Amniotic stem cell (primary cell): ENCODE data around the gene CSAG3.
"Not testable (repeated sequence)": the region's sequence is repeated elsewhere in the genome, so short reads cannot be mapped to it uniquely, and the experiment has no call there.

Experiments used
- DNase-seq: peaks from one replicate; lab custom pipeline; 2025; lab: John Stamatoyannopoulos, UW

Gene CSAG3

DNA sequence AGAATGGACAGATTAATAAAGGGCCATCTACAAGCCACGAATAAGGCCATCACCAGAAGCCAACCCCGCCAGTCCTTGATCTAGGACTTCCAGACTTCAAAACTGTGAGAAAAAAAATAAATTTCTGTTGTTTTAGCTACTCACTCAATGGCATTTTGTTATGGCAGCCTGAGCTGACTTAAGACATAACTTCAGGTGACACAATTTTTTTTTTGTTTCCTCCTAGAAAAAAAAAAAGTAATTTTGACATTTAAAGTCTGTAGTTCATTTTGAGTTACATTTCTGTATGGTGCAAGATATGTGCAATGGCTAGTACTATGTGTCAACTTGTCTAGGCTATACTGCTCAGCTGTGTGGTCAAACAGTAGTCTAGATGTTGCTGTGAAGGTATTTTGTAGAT is at the start of gene CSAG3:
Gene CSAG3, plus strand, starts transcription at position 301 of the 400 bp plus-strand sequence.
- not testable (repeated sequence) for DNase-seq

DNA sequence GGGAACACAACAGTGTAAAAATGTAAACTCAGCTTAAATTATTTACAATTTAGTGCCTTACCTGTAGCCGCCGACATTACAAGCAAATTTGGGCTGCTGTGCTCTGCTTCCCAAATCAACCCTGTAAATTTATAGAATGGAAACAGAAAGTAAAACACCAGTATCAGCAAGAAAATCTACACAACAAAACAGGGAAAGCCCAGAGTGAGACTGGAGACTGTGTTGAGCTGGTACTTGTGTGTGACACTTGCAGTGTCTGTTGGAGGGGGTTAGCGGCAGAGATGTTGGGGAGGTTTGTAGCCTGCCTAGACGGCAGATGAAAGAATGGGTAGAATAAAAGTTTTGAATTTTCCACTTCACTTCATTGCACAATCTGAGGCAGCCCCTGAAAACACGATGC is 45.8 kb upstream of the CSAG3 start:
- DNase-seq, result not testable (repeated sequence)

DNA sequence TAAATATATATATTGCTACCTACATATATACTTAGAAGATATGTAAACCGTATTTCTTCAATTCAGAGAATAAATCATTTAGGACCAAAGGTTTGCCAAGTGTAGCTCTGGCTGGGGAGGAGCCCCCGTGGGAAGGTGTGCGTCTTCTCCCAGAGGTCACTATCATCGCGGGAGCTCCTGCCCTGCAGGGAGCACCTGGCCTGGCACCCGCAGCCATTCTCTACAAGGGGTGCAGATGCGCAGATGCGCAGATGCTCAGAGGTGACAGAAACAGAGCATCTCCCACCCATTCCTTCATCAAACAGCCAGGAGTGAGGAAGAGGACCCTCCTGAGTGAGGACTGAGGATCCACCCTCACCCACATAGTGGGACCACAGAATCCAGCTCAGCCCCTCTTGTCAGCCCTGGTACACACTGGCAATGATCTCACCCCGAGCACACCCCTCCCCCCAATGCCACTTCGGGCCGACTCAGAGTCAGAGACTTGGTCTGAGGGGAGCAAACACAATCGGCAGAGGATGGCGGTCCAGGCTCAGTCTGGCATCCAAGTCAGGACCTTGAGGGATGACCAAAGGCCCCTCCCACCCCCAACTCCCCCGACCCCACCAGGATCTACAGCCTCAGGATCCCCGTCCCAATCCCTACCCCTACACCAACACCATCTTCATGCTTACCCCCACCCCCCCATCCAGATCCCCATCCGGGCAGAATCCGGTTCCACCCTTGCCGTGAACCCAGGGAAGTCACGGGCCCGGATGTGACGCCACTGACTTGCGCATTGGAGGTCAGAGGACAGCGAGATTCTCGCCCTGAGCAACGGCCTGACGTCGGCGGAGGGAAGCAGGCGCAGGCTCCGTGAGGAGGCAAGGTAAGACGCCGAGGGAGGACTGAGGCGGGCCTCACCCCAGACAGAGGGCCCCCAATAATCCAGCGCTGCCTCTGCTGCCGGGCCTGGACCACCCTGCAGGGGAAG is 44.9 kb upstream of the CSAG3 start, which contains the start of gene MAGEA2B:
Gene MAGEA2B, plus strand, starts transcription at position 814 of the 973 bp plus-strand sequence. CDS start 2,479 bp downstream, outside the sequence.
- DNase-seq, result not testable (repeated sequence)

DNA sequence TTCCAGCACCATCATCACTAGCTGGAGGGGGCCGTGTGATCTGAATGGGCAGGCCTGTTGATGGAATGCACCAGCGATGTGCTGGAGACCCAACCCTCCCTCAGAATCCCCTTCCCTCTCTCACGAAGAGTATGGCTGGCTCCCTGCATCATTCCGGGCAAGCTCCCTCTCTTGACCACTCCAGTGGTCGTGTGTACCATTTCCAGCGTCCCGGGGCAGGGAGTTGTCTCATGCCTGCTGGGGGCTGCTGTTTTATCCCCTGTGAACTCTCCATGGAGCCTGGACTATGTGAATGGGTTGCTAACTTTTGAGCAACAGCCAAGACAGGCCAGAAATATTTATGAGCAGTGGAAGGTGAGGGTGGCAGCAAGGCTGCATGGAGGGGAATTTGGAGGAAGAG is 33.6 kb upstream of the CSAG3 start:
- no peak for DNase-seq

DNA sequence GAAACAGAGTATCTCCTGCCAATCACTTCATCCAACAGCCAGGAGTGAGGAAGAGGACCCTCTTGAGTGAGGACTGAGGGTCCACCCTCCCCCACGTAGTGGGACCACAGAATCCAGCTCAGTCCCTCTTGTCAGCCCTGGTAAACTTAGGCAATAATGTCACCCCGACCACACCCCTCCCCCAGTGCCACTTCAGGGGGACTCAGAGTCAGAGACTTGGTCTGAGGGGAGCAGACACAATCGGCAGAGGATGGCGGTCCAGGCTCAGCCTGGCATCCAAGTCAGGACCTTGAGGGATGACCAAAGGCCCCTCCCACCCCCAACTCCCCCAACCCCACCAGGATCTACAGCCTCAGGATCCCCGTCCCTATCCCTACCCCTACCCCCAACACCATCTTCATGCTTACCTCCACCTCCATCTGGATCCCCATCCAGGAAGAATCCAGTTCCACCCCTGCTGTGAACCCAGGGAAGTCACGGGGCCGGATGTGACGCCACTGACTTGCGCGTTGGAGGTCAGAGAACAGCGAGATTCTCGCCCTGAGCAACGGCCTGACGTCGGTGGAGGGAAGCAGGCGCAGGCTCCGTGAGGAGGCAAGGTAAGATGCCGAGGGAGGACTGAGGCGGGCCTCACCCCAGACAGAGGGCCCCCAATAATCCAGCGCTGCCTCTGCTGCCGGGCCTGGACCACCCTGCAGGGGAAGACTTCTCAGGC is 25.6 kb upstream of the CSAG3 start, which contains the start of the genes CSAG1 and MAGEA12:
Gene CSAG1, minus strand, starts transcription at position 461 of the 715 bp plus-strand sequence. CDS start 1,261 bp downstream, outside the sequence.
Gene MAGEA12, plus strand, starts transcription at position 497 of the 715 bp plus-strand sequence. CDS start 2,405 bp downstream, outside the sequence.
- no peak for DNase-seq

DNA sequence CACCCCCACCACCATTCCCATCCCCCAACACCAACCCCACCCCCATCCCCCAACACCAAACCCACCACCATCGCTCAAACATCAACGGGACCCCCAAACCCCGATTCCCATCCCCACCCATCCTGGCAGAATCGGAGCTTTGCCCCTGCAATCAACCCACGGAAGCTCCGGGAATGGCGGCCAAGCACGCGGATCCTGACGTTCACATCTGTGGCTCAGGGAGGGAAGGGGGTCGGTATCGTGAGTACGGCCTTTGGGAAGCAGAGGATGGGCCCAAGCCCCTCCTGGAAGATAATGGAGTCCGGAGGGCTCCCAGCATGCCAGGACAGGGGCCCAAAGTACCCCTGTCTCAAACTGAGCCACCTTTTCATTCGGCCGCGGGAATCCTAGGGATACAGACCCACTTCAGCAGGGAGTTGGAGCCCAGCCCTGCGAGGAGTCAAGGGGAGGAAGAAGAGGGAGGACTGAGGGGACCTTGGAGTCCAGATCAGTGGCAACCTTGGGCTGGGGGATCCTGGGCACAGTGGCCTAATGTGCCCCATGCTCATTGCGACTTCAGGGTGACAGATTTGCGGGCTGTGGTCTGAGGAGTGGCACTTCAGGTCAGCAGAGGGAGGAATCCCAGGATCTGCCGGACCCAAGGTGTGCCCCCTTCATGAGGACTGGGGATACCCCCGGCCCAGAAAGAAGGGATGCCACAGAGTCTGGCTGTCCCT is 24.7 kb upstream of the CSAG3 start:
- DNase-seq, result not testable (repeated sequence)

DNA sequence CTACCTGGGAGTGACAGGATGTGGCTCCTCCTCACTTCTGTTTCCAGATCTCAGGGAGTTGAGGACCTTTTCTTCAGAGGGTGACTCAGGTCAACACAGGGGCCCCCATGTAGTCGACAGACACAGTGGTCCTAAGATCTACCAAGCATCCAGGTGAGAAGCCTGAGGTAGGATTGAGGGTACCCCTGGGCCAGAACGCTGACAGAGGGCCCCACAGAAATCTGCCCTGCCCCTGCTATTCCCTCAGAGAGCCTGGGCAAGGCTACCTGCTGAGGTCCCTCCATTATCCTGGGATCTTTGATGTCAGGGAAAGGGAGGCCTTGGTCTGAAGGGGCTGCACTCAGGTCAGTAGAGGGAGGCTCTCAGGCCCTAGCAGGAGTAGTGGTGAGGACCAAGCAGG is 23.9 kb upstream of the CSAG3 start:
- no peak for DNase-seq

DNA sequence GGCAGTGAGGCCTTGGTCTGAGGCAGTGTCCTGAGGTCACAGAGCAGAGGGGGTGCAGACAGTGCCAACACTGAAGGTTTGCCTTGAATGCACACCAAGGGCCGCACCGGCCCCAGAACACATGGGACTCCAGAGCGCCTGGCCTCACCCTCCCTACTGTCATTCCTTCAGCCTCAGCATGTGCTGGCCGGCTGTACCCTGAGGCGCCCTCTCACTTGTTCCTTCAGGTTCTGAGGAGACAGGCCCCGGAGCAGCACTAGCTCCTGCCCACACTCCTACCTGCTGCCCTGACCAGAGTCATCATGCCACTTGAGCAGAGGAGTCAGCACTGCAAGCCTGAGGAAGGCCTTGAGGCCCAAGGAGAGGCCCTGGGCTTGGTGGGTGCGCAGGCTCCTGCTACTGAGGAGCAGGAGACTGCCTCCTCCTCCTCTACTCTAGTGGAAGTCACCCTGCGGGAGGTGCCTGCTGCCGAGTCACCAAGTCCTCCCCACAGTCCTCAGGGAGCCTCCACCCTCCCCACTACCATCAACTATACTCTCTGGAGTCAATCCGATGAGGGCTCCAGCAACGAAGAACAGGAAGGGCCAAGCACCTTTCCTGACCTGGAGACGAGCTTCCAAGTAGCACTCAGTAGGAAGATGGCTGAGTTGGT is 23.0 kb upstream of the CSAG3 start:
- DNase-seq, result no peak

DNA sequence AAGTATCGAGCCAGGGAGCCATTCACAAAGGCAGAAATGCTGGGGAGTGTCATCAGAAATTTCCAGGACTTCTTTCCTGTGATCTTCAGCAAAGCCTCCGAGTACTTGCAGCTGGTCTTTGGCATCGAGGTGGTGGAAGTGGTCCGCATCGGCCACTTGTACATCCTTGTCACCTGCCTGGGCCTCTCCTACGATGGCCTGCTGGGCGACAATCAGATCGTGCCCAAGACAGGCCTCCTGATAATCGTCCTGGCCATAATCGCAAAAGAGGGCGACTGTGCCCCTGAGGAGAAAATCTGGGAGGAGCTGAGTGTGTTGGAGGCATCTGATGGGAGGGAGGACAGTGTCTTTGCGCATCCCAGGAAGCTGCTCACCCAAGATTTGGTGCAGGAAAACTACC is 22.5 kb upstream of the CSAG3 start:
- not testable (repeated sequence) for DNase-seq

DNA sequence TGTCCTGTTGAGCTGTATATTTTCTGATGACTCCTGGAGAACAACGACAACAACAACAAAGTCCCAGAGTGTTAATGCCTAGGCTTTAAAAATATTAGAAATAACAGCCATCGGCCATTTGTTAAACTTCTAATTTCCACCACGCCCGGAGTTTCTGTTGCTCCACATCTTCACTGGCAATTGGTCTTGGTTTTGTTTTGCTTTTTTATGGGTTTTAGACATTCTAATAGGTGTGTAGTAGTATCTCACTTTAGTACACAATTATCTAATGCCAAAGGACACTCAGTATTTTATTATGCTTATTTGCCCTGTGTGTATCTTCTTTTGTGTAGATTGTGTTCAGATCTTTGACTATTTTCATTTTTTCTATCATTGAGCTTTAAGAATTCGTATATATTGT is 20.5 kb upstream of the CSAG3 start:
- no peak for DNase-seq

DNA sequence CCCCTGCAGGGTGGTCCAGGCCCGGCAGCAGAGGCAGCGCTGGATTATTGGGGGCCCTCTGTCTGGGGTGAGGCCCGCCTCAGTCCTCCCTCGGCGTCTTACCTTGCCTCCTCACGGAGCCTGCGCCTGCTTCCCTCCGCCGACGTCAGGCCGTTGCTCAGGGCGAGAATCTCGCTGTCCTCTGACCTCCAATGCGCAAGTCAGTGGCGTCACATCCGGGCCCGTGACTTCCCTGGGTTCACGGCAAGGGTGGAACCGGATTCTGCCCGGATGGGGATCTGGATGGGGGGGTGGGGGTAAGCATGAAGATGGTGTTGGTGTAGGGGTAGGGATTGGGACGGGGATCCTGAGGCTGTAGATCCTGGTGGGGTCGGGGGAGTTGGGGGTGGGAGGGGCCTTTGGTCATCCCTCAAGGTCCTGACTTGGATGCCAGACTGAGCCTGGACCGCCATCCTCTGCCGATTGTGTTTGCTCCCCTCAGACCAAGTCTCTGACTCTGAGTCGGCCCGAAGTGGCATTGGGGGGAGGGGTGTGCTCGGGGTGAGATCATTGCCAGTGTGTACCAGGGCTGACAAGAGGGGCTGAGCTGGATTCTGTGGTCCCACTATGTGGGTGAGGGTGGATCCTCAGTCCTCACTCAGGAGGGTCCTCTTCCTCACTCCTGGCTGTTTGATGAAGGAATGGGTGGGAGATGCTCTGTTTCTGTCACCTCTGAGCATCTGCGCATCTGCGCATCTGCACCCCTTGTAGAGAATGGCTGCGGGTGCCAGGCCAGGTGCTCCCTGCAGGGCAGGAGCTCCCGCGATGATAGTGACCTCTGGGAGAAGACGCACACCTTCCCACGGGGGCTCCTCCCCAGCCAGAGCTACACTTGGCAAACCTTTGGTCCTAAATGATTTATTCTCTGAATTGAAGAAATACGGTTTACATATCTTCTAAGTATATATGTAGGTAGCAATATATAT is 5.0 kb upstream of the CSAG3 start, which contains the start of gene MAGEA2:
Gene MAGEA2, minus strand, starts transcription at position 157 of the 965 bp plus-strand sequence. CDS start 2,479 bp downstream, outside the sequence.
- DNase-seq, result not testable (repeated sequence)

DNA sequence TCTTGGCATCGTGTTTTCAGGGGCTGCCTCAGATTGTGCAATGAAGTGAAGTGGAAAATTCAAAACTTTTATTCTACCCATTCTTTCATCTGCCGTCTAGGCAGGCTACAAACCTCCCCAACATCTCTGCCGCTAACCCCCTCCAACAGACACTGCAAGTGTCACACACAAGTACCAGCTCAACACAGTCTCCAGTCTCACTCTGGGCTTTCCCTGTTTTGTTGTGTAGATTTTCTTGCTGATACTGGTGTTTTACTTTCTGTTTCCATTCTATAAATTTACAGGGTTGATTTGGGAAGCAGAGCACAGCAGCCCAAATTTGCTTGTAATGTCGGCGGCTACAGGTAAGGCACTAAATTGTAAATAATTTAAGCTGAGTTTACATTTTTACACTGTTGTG is 4.1 kb upstream of the CSAG3 start:
- DNase-seq, result not testable (repeated sequence)

DNA sequence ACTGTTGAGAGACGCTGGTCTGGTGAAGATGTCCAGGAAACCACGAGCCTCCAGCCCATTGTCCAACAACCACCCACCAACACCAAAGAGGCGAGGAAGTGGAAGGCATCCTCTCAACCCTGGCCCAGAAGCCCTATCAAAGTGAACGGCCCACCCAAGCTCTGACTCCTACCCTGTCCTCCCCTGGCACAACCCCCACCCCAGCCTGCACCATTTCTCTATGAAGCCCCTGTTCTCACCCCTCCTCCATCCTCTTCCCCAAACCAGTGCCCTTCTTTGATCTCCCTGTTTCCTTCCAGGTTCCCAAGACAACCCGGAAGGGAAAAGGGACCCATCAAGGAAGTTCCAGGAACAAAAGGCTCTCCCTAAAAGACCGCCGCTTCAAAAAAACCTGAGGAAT is 526 bp downstream of the CSAG3 start:
- DNase-seq, result not testable (repeated sequence)

DNA sequence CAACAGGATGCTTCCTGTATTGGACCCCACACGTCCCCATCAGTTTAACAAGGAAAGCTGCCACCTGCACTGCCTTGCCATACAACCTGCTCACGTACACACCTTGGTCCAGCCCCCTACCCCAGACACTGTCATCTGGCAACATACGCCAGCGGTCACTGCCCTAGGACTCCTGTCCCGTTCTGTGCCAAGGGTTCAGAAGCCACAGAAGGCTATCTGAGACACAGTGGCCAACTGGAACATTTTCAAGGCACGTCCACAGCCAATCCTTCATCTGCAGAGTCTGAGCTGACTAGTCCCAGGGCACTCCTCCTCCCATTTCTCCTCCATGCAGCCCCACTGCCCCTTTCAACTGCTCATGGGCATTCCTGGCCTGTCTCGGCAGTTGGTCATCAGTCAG is 2.6 kb downstream of the CSAG3 start:
- DNase-seq, result not testable (repeated sequence)

DNA sequence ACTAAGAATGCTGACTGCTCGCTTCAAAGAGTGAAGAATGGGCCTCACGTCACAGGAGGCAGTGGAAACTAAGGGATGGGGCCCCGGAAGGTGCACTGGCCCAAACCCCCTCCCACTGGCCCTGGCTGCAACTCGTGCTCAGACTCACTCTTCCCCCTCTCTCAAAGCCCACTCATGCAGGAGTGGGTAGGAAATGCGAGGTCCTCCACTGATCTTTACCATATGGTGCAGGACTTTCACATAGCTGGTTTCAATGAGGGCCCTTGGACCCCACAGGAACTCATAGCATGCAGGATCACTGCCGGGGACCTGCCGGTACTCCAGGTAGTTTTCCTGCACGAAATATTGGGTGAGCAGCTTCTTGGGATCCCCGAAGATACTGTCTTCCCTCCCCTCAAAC is 7.5 kb downstream of the CSAG3 start:
- DNase-seq, result not testable (repeated sequence)

DNA sequence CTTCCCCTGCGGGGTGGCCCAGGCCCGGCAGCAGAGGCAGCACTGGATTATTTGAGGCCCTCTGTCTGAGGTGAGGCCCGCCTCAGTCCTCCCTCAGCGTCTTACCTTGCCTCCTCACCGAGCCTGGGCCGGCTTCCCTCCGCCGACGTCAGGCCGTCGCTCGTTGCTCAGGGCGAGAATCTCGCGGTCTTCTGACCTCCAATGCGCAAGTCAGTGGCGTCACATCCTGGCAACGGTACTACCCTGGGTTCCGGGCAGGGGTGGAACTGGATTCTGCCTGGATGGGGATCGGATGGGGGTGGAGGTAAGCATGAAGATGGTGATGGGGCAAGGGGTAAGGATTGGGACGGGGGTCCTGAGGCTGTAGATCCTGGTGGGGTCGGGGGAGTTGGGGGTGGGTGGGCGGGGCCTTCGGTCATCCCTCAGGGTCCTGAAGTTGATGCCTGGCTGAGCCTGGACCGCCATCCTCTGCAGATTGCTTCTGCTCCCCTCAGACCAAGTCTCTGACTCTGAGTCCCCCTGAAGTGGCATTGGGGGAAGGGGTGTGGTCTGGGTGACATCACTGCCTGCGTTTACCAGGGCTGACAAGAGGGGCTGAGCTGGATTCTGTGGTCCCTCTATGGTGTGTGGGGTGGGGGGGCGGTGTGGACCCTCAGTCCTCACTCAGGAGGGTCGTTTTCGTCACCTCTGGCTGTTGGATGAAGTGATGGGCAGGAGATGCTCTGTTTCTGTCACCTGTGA is 10.7 kb downstream of the CSAG3 start, which contains the start of gene MAGEA6:
Gene MAGEA6, minus strand, starts transcription at position 141 of the 741 bp plus-strand sequence. CDS start 2,039 bp downstream, outside the sequence.
- not testable (repeated sequence) for DNase-seq

DNA sequence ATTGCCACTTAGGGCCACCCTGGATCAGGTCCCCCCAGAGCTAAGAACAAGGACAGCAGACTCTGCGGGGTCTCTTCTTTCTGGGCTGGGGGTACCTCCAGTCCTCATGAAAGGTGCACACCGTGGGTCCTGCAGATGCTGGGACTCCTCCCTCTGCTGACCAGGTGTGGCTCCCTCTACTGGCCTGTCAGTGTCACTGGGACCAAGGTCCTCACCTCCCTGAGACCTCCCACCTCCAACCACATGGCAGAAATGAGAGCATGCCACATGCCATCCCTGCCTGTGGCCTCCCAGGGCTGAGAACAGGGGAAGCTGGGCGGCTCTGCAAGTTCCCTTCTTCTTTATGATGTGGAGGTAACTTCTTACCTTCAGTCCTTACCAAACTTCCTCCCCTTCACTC is 28.0 kb downstream of the CSAG3 start:
- not testable (repeated sequence) for DNase-seq

DNA sequence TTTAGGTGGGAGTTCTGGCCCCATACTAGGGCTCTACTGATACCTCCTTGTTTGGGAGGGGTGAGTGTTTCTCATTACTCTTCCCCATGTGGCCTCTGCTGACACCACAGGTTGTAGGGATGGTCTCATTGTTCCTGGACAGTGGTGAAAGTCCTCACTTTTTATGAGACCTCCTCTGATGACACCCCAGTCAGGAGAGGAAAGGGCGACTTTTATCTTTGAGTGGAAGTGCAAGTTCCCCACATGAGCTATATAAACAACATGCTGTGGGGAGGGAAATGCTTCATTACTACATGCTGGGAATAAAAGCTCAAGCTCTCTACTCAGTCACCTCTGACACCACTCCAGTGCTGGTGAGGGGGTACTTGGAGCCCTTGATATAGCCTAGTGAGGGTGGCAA is 39.9 kb downstream of the CSAG3 start:
- no peak for DNase-seq

DNA sequence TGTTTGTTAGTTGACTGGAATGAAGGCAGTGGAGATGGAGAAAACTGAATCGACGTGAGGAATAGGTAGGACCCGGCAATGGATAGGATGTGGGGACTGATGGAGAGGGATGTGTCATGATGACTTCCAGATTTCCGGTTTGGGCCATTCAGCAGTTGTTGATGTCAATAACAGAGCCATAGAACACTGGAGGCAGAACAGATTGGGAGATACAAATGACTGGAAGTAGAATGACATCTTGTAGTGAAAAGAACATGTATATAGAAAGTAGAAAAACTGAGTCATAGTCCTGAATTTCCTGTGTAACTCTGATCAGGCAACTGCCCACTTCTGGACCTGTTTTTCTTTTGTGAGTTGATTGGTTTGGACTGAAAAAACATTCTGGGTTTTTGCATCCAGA is 47.0 kb downstream of the CSAG3 start:
- no peak for DNase-seq
